AG09309 (cell line): ENCODE measurements around the gene IER5L.

ENCODE experiments used
- DNase-seq: peaks from one replicate; pipeline ENCODE4 v3.0.0-alpha.2; 2010; ENCODE audit warnings: low read depth
- H3K4me3 ChIP-seq: 2 replicates; pipeline ENCODE4 v1.5.1; 2011; ENCODE audit warnings: mild to moderate bottlenecking, low read depth, low read length, moderate library complexity; ENCODE audit not compliant: control insufficient read depth
- CTCF ChIP-seq: IDR thresholded peaks from 2 replicates; pipeline ENCODE4 v1.5.1; 2011; ENCODE audit warnings: mild to moderate bottlenecking, low read depth, low read length, inconsistent platforms; ENCODE audit not compliant: insufficient read depth, control insufficient read depth; ENCODE audit errors: missing control alignments

The IER5L gene

GRCh38 chr9:129211686-129212085, 33.6 kb upstream of the IER5L start:
- no peak overlapping the region for H3K4me3 ChIP-seq
- TF ChIP-seq CTCF: no peak
- no peak for DNase-seq

- no peak overlapping the region for H3K4me3 ChIP-seq
- no peak for TF ChIP-seq CTCF
- no peak for DNase-seq
Measured at GRCh38 chr9:129210125-129210524, 32.1 kb upstream of the IER5L start.

GRCh38 chr9:129209580-129209979, 31.5 kb upstream of the IER5L start:
- no peak for DNase-seq
- H3K4me3 ChIP-seq: no peak overlapping the region
- no peak for TF ChIP-seq CTCF

- DNase-seq: no peak
- TF ChIP-seq CTCF: no peak
- H3K4me3 ChIP-seq: no peak overlapping the region
Measured at GRCh38 chr9:129209109-129209508, 31.0 kb upstream of the IER5L start.

GRCh38 chr9:129208207-129209032, 30.4 kb upstream of the IER5L start:
- H3K4me3 ChIP-seq: no peak overlapping the region
- no peak for DNase-seq
- no peak for TF ChIP-seq CTCF

- no peak for TF ChIP-seq CTCF
- DNase-seq: no peak
Measured at GRCh38 chr9:129206905-129207304, 28.8 kb upstream of the IER5L start.

GRCh38 chr9:129206401-129206800, 28.3 kb upstream of the IER5L start:
- no peak overlapping the region for H3K4me3 ChIP-seq
- DNase-seq: no peak
- no peak for TF ChIP-seq CTCF

More at GRCh38 chr9:129206905-129207304, 28.8 kb upstream of the IER5L start:
- H3K4me3 ChIP-seq: no peak overlapping the region
